Hippocampal formation (tissue), 2 donors: ENCODE data around the gene TUBGCP3.

Experiments used
- DNase-seq, 2 donors: peaks; one replicate each; lab custom pipeline; 2025; lab: John Stamatoyannopoulos, UW

Gene TUBGCP3

GRCh38 chr13:112617754-112618375 lies 29.9 kb upstream of the TUBGCP3 start:
- DNase-seq = no peak

GRCh38 chr13:112616586-112617362 lies 28.8 kb upstream of the TUBGCP3 start:
- no peak for DNase-seq

- DNase-seq = no peak
These were observed 27.4 kb upstream of the TUBGCP3 start for GRCh38 chr13:112615391-112615790.

GRCh38 chr13:112614835-112615234 lies 26.9 kb upstream of the TUBGCP3 start:
- no peak for DNase-seq

- no peak for DNase-seq
These were observed 20.3 kb upstream of the TUBGCP3 start for GRCh38 chr13:112608212-112608611.

- peak; percentile 84 to 89 for DNase-seq
These were observed 18.4 kb upstream of the TUBGCP3 start for GRCh38 chr13:112606109-112607001.

GRCh38 chr13:112605531-112605990 lies 17.6 kb upstream of the TUBGCP3 start:
- no peak for DNase-seq

- DNase-seq = no peak
These were observed 15.8 kb upstream of the TUBGCP3 start for GRCh38 chr13:112603641-112604225.

- DNase-seq = no peak
These were observed 14.2 kb upstream of the TUBGCP3 start for GRCh38 chr13:112602189-112602588.

- no peak for DNase-seq
These were observed 13.4 kb upstream of the TUBGCP3 start for GRCh38 chr13:112601371-112601770.

GRCh38 chr13:112596235-112596634 lies 8.3 kb upstream of the TUBGCP3 start:
- DNase-seq = no peak

GRCh38 chr13:112592647-112593046 lies 4.7 kb upstream of the TUBGCP3 start:
- DNase-seq = no peak

- DNase-seq = no peak
These were observed 4.2 kb upstream of the TUBGCP3 start for GRCh38 chr13:112592181-112592580.

- no peak for DNase-seq
These were observed 741 bp upstream of the TUBGCP3 start for GRCh38 chr13:112588490-112589297.

GRCh38 chr13:112587212-112587763 lies 665 bp downstream of the TUBGCP3 start:
- peak; percentile 3 to 36 for DNase-seq

GRCh38 chr13:112586334-112586960 lies 1.5 kb downstream of the TUBGCP3 start:
- DNase-seq = no peak

GRCh38 chr13:112583592-112584277 lies 4.2 kb downstream of the TUBGCP3 start:
- DNase-seq = peak in 1 of 2 donors; percentile 50

GRCh38 chr13:112582263-112582662 lies 5.7 kb downstream of the TUBGCP3 start:
- DNase-seq = no peak

GRCh38 chr13:112580912-112581311 lies 7.0 kb downstream of the TUBGCP3 start:
- no peak for DNase-seq

- no peak for DNase-seq
These were observed 7.7 kb downstream of the TUBGCP3 start for GRCh38 chr13:112580211-112580610.
